GM12873 (cell line): ENCODE results near the gene RALGAPA2.

Experiments used
- TF ChIP-seq, protein P1 (sequence below): IDR thresholded peaks from 2 replicates; pipeline ENCODE4 v1.5.1; 2012; ENCODE audit warnings: low read depth, mild to moderate bottlenecking, moderate library complexity, low read length, control low read depth; ENCODE audit not compliant: insufficient read depth; ENCODE audit errors: missing control alignments

Gene RALGAPA2

DNA sequence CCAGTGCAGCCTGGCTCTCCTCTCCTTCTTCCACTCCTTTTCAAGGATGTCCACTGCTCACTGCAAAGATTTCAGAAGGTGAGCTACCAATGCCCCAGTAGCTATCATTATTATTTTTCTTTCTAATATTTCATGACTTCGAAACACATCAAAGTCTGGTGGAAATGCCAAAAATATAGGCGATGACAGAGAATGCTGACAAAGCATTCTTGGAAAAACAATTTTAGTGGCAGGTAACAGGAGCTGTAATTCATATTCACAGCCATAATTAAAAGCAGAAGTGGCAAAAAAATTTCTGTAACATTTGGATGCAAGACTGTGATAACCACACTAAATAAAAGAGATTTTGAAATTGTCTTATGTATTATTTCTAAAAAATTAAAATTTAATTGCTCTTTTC lies 133.6 kb downstream of the RALGAPA2 start:
- TF ChIP-seq, protein P1, sequence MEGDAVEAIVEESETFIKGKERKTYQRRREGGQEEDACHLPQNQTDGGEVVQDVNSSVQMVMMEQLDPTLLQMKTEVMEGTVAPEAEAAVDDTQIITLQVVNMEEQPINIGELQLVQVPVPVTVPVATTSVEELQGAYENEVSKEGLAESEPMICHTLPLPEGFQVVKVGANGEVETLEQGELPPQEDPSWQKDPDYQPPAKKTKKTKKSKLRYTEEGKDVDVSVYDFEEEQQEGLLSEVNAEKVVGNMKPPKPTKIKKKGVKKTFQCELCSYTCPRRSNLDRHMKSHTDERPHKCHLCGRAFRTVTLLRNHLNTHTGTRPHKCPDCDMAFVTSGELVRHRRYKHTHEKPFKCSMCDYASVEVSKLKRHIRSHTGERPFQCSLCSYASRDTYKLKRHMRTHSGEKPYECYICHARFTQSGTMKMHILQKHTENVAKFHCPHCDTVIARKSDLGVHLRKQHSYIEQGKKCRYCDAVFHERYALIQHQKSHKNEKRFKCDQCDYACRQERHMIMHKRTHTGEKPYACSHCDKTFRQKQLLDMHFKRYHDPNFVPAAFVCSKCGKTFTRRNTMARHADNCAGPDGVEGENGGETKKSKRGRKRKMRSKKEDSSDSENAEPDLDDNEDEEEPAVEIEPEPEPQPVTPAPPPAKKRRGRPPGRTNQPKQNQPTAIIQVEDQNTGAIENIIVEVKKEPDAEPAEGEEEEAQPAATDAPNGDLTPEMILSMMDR, result no peak

DNA sequence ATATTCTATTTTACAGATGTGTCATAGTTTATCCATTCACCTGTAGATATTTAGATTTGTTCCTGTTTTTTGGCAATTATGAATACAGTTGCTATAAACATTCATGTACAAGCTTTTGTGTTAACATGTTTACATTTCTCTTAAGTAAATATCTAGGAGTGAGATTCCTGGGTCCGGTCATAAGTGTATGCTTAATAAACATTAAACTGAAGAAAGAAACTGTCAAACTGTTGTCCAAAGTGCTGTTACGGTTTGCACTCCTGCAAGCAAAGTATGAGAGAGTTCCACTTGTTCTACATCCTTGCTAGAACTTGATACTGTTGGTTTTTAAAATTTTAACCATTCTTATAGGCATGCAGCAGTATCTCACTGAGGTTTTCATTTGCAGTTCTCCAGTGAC lies 138.6 kb downstream of the RALGAPA2 start:
- TF ChIP-seq, protein P1, result no peak

DNA sequence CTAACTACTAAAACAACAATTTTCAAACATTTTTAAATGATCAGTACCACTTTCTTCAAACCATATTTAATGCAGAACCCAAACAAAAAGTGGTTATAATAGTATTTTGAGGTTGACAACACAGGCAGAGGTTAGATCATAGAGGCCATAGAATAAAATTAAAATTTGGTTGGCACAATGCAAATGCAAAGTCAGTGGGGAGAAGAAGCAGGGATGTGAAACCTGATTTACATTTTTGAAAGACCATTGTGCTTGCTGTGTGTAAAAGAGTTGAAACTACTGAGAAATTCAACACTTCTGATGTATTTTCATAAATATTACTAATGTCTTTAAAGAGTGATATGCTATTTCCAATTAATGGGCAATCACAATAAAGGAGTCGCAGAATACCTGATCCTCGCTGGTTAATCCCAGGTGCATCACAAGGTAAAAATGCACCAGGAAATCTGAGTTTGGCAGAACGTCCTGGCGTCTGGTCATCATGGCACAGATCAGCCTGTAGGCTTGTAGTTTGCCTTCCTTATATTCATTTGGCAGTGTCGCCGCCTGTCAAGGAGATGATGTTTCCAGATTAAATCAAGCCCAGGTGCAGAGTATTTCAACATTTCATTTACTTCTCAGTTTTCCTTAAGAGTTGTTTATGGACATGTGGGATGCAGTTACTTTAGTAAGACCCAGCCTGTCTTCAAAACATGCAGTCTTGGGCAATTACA lies 141.2 kb downstream of the RALGAPA2 start:
- TF ChIP-seq, protein P1, result no peak

DNA sequence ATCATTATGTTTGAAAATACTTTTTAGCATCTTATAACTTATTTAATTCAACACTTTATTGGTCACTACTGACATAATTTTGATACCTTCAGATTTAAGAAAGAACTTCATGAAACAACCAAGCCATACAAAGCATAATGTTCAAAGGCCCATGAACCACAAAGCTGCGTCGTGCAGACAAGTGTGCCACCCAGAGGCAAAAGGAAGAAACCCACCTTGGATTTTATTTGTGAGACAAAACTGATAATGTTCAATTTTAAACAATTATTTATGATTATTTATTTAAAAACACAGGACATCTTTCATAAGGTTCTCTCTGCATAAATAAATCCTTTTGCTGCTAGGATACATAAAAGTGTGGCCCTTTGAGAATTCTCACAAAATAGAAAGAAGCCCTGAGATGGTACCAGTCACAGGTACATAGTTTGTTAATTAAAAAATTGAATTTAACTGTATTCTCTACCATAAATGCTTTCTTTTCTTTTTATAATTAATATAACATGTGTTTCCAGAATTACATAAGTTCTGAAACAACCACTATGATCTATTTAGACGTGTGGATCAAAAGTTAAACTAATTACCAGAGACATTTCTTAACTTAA lies 143.7 kb downstream of the RALGAPA2 start:
- TF ChIP-seq, protein P1, result peak; percentile 72

DNA sequence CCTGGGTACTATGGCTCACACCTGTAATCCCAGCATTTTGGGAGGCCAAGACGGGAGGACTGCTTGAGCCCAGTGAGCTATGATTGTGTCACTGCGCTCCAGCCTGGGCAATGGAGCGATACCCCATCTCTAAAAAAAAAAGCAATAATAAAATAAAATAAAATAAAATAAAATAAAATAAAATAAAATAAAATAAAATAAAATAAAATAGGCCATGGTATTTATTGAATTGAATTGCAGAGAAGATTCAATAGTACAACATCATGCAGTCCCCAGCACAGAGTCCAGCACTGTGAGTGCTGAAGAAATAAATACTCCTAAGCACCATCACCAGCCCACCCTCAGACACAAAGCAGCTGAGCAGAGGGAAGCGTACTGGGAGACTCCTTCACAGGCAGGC lies 144.7 kb downstream of the RALGAPA2 start:
- TF ChIP-seq, protein P1, result no peak

DNA sequence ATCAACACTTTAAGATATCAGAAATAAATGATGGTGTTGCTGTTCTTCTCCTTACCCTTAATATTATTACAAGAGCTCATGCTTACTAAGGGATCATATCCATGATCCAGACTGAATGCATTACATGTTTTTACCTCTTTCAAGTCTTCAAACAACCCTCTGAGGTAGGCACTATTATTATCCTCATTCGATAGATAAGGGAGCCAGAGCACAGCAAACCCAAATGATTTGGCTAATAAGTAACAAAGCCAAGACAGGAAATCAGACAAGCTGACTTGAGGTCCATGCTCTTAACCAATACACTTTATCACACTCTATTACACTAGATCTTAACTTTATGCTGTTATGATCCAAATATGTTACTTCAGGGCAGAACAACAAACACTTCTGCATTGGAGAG lies 145.9 kb downstream of the RALGAPA2 start:
- TF ChIP-seq, protein P1, result no peak

DNA sequence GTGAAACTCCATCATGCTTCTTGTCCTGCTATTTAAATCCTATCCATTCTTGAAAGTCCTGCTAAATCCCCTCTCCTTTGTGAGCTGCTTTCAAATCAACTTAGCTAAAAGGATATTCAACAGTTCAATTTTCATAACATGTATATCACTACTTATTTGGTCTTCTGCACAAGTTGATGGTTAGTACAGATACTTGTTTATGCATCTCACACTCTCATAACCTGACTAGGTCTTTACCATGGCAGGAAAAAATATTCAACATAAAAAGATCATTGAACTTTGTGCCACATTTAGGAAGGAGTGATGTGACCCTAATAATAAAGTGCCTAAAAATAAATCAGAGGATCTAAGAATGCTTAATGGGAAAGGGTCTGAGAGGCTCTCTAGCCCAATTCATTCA lies 148.2 kb downstream of the RALGAPA2 start:
- TF ChIP-seq, protein P1, result no peak
